Right lobe of liver (tissue), 6 donors: ENCODE results near the gene ATP6V0A1. TPM values are rescaled to one million over a fixed set of nuclear protein-coding genes. Genes with fewer than 3 reads are reported as not detected.
A peak's percentile ranks its signal among the peaks of the same experiment; 100 is the strongest.

Experiments
- ATAC-seq, 4 donors: fragments of 200-7000 bp; cut with Tn5 transposase; one replicate each; pipeline ENCODE4 v1.9.1; 2020; ENCODE audit warnings: mild to moderate bottlenecking in 4 of 4, moderate library complexity in 4 of 4
- DNase-seq, 3 donors: peaks; one replicate each; pipeline ENCODE4 v3.0.0-alpha.2; 2020
- H3K27ac ChIP-seq, 3 donors: fragments of 200-600 bp; one replicate each; pipeline ENCODE4 v1.8.0; 2022
- H3K27me3 ChIP-seq, 2 donors: fragments of 200-600 bp; one replicate each; pipeline ENCODE4 v1.8.0; 2022
- H3K36me3 ChIP-seq, 4 donors: fragments of 200-600 bp; sonication (generic) in 1 of 4; one replicate each; pipeline versions ENCODE4 v1.5.1 to v1.8.0; 2017 to 2022; ENCODE audit warnings: control low read depth in 1 of 4
- H3K4me1 ChIP-seq, 4 donors: fragments of 200-600 bp; sonication (generic) in 1 of 4; one replicate each; pipeline versions ENCODE4 v1.5.1 to v1.8.0; 2017 to 2022; ENCODE audit warnings: control low read depth in 1 of 4
- H3K4me3 ChIP-seq, 3 donors: fragments of 200-600 bp; one replicate each; pipeline ENCODE4 v1.8.0; 2022
- H3K9me3 ChIP-seq, 4 donors: fragments of 200-600 bp; sonication (generic) in 1 of 4; one replicate each; pipeline versions ENCODE4 v1.5.1 to v1.8.0; 2017 to 2022; ENCODE audit warnings: control low read depth in 1 of 4
- CTCF ChIP-seq, 4 donors: fragments of 200-600 bp in 3 of 4; fragments of 450-650 bp in 1 of 4; IDR thresholded peaks; one replicate each; pipeline versions ENCODE4 v1.5.1 to v1.8.0; 2016 to 2022; ENCODE audit warnings: antibody characterized with exemption in 4 of 4, mild to moderate bottlenecking in 2 of 4
- POLR2A ChIP-seq: fragments of 450-650 bp; IDR thresholded peaks from one replicate; pipeline ENCODE4 v1.6.1; 2017; ENCODE audit warnings: antibody characterized with exemption, mild to moderate bottlenecking
- WGBS: methylation state at CpG from one replicate; pipeline ENCODE4 v1.1.6; 2018; ENCODE audit warnings: low coverage, low lambda C conversion rate; ENCODE audit not compliant: insufficient coverage; ENCODE audit errors: missing lambda C conversion rate; 5-methylcytosine and 5-hydroxymethylcytosine counted together
- intact Hi-C, 2 donors: fragments of 100-400 bp; cut with DNase I; formaldehyde crosslinking; loops; one replicate each; pipeline versions ENCODE4 v1.11.2 to v1.14.1; 2022
- total RNA-seq, 6 experiments: library from RNA; depleted of rRNA in 2 of 6; stranded (reverse); fragments of >200 nt in 2 of 6; fragmentation: NEBNext Ultra II Directional in 3 of 6; extraction: Animal tissue kit (Norgen Biotek cat#: 25700) in 3 of 6; gene quantifications; one replicate each; pipeline versions ENCODE4 v1.1.0 to v1.2.4, GENCODE V29; 2016 to 2023
- donor health status: DM: no; HTN: yes; CAD: no.
- donor health status: DM: no; HTN: no; CAD: no.
- donor health status: DM: no; HTN: no; CAD: no.
- donor health status: DM: no; HTN: yes; CAD: no.
- donor health status: DM: no; HTN: yes; CAD: no.

The ATP6V0A1 gene
- total RNA-seq, 6 experiments from 2014 or later: 36.4 to 66.0 (median 49.4) TPM

- intact Hi-C loops: no loop called here
- DNase-seq: no peak
- Histone ChIP-seq H3K36me3 (no peaks in the 10 kb centered on the region), H3K9me3 (no peaks in the 10 kb centered on the region), H3K4me3 (no peak overlapping the region), H3K4me1 (peaks cover 0 to 63% (median 17%) of the 10 kb centered on the region in 4 donors), H3K27ac (peak overlapping the region; percentile 77 to 92 (median 89)), H3K27me3 (no peaks in the 10 kb centered on the region)
- no peak for ATAC-seq
- 20% methylated on average over 2 of the region's 9 CpGs for WGBS
- TF ChIP-seq POLR2A (no peak), CTCF (IDR thresholded peaks at IDR 0.05) (no peak)
Measured at GRCh38 chr17:42522263-42522790, 63.6 kb downstream of the ATP6V0A1 start.

- intact Hi-C loops: no loop called here
- ATAC-seq: no peak
- Histone ChIP-seq H3K27ac (peak overlapping the region; percentile 29 to 89 (median 77)), H3K4me1 (peaks cover 0 to 63% (median 20%) of the 10 kb centered on the region in 4 donors), H3K4me3 (no peak overlapping the region), H3K9me3 (no peaks in the 10 kb centered on the region), H3K36me3 (no peaks in the 10 kb centered on the region), H3K27me3 (no peaks in the 10 kb centered on the region)
- 100% methylated on average over 2 of the region's 8 CpGs for WGBS
- TF ChIP-seq CTCF (IDR thresholded peaks at IDR 0.05): no peak
- TF ChIP-seq POLR2A: no peak
- DNase-seq: no peak
Measured at GRCh38 chr17:42522798-42523278, 64.2 kb downstream of the ATP6V0A1 start.

- Histone ChIP-seq H3K4me1 (peaks cover 0 to 65% (median 16%) of the 10 kb centered on the region in 4 donors), H3K27ac (peak overlapping the region in 1 of 3 donors; percentile 15), H3K9me3 (no peaks in the 10 kb centered on the region), H3K27me3 (no peaks in the 10 kb centered on the region), H3K36me3 (no peaks in the 10 kb centered on the region), H3K4me3 (no peak overlapping the region)
- TF ChIP-seq CTCF (IDR thresholded peaks at IDR 0.05) (no peak), POLR2A (no peak)
- ATAC-seq (no peak), DNase-seq (no peak)
- intact Hi-C loops: no loop called here
- WGBS: 85% methylated on average over 2 of the region's 2 CpGs
Measured at GRCh38 chr17:42525221-42525620, 66.5 kb downstream of the ATP6V0A1 start.

DNA sequence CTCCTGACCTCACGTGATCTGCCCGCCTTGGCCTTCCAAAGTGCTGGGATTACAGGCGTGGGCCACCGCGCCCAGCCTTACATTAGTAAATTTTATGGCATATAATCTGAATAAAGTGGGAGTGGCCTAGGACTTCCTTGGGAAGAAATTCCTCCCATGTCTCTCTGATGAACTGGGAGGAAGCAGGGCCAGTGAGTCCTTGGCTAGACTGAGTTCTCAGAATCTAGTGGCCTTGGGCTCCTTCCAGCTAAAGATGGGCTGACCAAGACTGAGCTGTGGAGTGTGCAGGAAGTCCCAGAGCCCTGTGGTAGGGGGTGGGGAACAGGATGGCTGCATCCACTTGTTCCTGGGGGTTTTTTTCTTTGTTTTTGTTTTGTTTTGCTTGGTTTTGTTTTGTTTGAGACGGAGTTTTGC is 67.4 kb downstream of the ATP6V0A1 start:
- intact Hi-C loops: no loop called here
- H3K4me3 ChIP-seq: no peak overlapping the region
- H3K27ac ChIP-seq: peak overlapping the region in 2 of 3 donors; percentile 18 to 65
- WGBS: 10% methylated on average over 1 of the region's 6 CpGs
- H3K9me3 ChIP-seq: no peaks in the 10 kb centered on the region
- H3K4me1 ChIP-seq: peaks cover 0 to 63% (median 18%) of the 10 kb centered on the region in 4 donors
- H3K36me3 ChIP-seq: no peaks in the 10 kb centered on the region
- peak; percentile 11 to 51 (median 15) for ATAC-seq
- DNase-seq: peak in 1 of 3 donors; percentile 50
- no peaks in the 10 kb centered on the region for H3K27me3 ChIP-seq
- no peak for TF ChIP-seq CTCF (IDR thresholded peaks at IDR 0.05)
- no peak for TF ChIP-seq POLR2A
